Body of pancreas (tissue), 4 donors: ENCODE data around the gene TUBGCP5.
"Not testable (repeated sequence)": the region's sequence is repeated elsewhere in the genome, so short reads cannot be mapped to it uniquely, and the experiment has no call there.

ENCODE experiments used
- CTCF ChIP-seq, 7 experiments: fragments of 450-650 bp in 4 of 7; fragments of 200-600 bp in 3 of 7; sonication (generic) in 3 of 7; IDR thresholded peaks; one replicate each; pipeline ENCODE4 v1.5.1; 2016 to 2019; ENCODE audit warnings: antibody characterized with exemption in 7 of 7
- POLR2A ChIP-seq, 3 donors: fragments of 450-650 bp; IDR thresholded peaks; one replicate each; pipeline ENCODE4 v1.6.1; 2016; ENCODE audit warnings: antibody characterized with exemption in 3 of 3, mild to moderate bottlenecking in 2 of 3

- TF ChIP-seq CTCF, POLR2A (IDR thresholded peaks at IDR 0.05): not testable (repeated sequence)
Measured at GRCh38 chr15:23012616-23013015, 26.8 kb downstream of the TUBGCP5 start.
